IPS-18a (cell line): Measurements from ENCODE around the gene HHIPL1.

ENCODE experiments used
- H3K27ac ChIP-seq: one replicate; pipeline ENCODE4 v1.5.1; 2013; ENCODE audit warnings: low read length
- H3K27me3 ChIP-seq: one replicate; pipeline ENCODE4 v1.6.1; 2013; ENCODE audit warnings: mild to moderate bottlenecking, low read length; ENCODE audit not compliant: control insufficient read depth, insufficient read depth
- H3K36me3 ChIP-seq: one replicate; pipeline ENCODE4 v1.6.1; 2013; ENCODE audit warnings: low read depth, low read length; ENCODE audit not compliant: control insufficient read depth
- H3K4me1 ChIP-seq: one replicate; pipeline ENCODE4 v1.6.1; 2013; ENCODE audit warnings: low read depth, low read length; ENCODE audit not compliant: control insufficient read depth
- H3K4me3 ChIP-seq: one replicate; pipeline ENCODE4 v1.5.1; 2013; ENCODE audit warnings: low read length
- H3K9ac ChIP-seq: one replicate; pipeline ENCODE4 v1.6.1; 2013; ENCODE audit warnings: mild to moderate bottlenecking, low read length, moderate library complexity
- H3K9me3 ChIP-seq: one replicate; pipeline ENCODE4 v1.6.1; 2013; ENCODE audit warnings: low read depth, low read length; ENCODE audit not compliant: control insufficient read depth

Gene HHIPL1

GRCh38 chr14:99681832-99682148 lies 36.9 kb downstream of the HHIPL1 start:
- Histone ChIP-seq H3K27me3 (no peaks in the 10 kb centered on the region), H3K9me3 (peaks cover 11% of the 10 kb centered on the region), H3K36me3 (no peaks in the 10 kb centered on the region), H3K27ac (no peak overlapping the region), H3K4me3 (no peak overlapping the region), H3K9ac (no peak overlapping the region), H3K4me1 (peaks cover 3% of the 10 kb centered on the region)

- Histone ChIP-seq H3K27ac (no peak overlapping the region), H3K4me3 (peak overlapping the region; percentile 77), H3K36me3 (no peaks in the 10 kb centered on the region), H3K9me3 (peaks cover 10% of the 10 kb centered on the region), H3K4me1 (peaks cover 3% of the 10 kb centered on the region), H3K27me3 (no peaks in the 10 kb centered on the region), H3K9ac (peak overlapping the region; percentile 63)
Observed at GRCh38 chr14:99682809-99683618, 38.1 kb downstream of the HHIPL1 start.

- H3K36me3 ChIP-seq = no peaks in the 10 kb centered on the region
- peak within 1 kb of the TSS; percentile 77 for H3K4me3 ChIP-seq
- H3K9ac ChIP-seq = peak within 1 kb of the TSS; percentile 63
- peaks cover 2% of the 10 kb centered on the region for H3K9me3 ChIP-seq
- H3K4me1 ChIP-seq = peaks cover 3% of the 10 kb centered on the region
- H3K27me3 ChIP-seq = no peaks in the 10 kb centered on the region
- no peak within 1 kb of the TSS for H3K27ac ChIP-seq
Observed at GRCh38 chr14:99683619-99684409, 38.9 kb downstream of the HHIPL1 start, which contains the start of gene CYP46A1. TSS of gene CYP46A1 (plus strand) at chr14:99684298. CDS start at chr14:99684418, 120 bp downstream.

GRCh38 chr14:99684410-99684934 lies 39.5 kb downstream of the HHIPL1 start:
- Histone ChIP-seq H3K27me3 (no peaks in the 10 kb centered on the region), H3K9ac (peak overlapping the region; percentile 17), H3K4me3 (peak overlapping the region; percentile 59), H3K4me1 (peaks cover 3% of the 10 kb centered on the region), H3K9me3 (no peaks in the 10 kb centered on the region), H3K27ac (no peak overlapping the region), H3K36me3 (no peaks in the 10 kb centered on the region)

- H3K36me3 ChIP-seq = no peaks in the 10 kb centered on the region
- H3K9me3 ChIP-seq = no peaks in the 10 kb centered on the region
- H3K4me1 ChIP-seq = peaks cover 3% of the 10 kb centered on the region
- H3K27ac ChIP-seq = no peak overlapping the region
- no peak overlapping the region for H3K4me3 ChIP-seq
- no peak overlapping the region for H3K9ac ChIP-seq
- no peaks in the 10 kb centered on the region for H3K27me3 ChIP-seq
Observed at GRCh38 chr14:99685151-99685591, 40.2 kb downstream of the HHIPL1 start.

- H3K36me3 ChIP-seq = no peaks in the 10 kb centered on the region
- H3K27ac ChIP-seq = no peak overlapping the region
- H3K9ac ChIP-seq = no peak overlapping the region
- no peak overlapping the region for H3K4me3 ChIP-seq
- no peaks in the 10 kb centered on the region for H3K9me3 ChIP-seq
- H3K4me1 ChIP-seq = peaks cover 3% of the 10 kb centered on the region
- H3K27me3 ChIP-seq = no peaks in the 10 kb centered on the region
Observed at GRCh38 chr14:99685596-99685995, 40.7 kb downstream of the HHIPL1 start.

- Histone ChIP-seq H3K27me3 (no peaks in the 10 kb centered on the region), H3K9me3 (no peaks in the 10 kb centered on the region), H3K4me3 (no peak overlapping the region), H3K9ac (no peak overlapping the region), H3K36me3 (no peaks in the 10 kb centered on the region), H3K27ac (no peak overlapping the region), H3K4me1 (peaks cover 3% of the 10 kb centered on the region)
Observed at GRCh38 chr14:99686557-99687283, 41.8 kb downstream of the HHIPL1 start.

GRCh38 chr14:99687284-99688209 lies 42.6 kb downstream of the HHIPL1 start:
- Histone ChIP-seq H3K27ac (no peak overlapping the region), H3K27me3 (no peaks in the 10 kb centered on the region), H3K4me3 (no peak overlapping the region), H3K9ac (no peak overlapping the region), H3K4me1 (peaks cover 3% of the 10 kb centered on the region), H3K36me3 (no peaks in the 10 kb centered on the region), H3K9me3 (no peaks in the 10 kb centered on the region)

- H3K4me3 ChIP-seq = no peak overlapping the region
- H3K36me3 ChIP-seq = no peaks in the 10 kb centered on the region
- H3K27me3 ChIP-seq = no peaks in the 10 kb centered on the region
- no peaks in the 10 kb centered on the region for H3K9me3 ChIP-seq
- no peak overlapping the region for H3K9ac ChIP-seq
- H3K27ac ChIP-seq = no peak overlapping the region
- H3K4me1 ChIP-seq = peaks cover under 1% of the 10 kb centered on the region
Observed at GRCh38 chr14:99688210-99688581, 43.3 kb downstream of the HHIPL1 start.

GRCh38 chr14:99688629-99689028 lies 43.7 kb downstream of the HHIPL1 start:
- H3K4me1 ChIP-seq = no peaks in the 10 kb centered on the region

More at GRCh38 chr14:99688629-99689028, 43.7 kb downstream of the HHIPL1 start:
- no peaks in the 10 kb centered on the region for H3K27me3 ChIP-seq
- H3K27ac ChIP-seq = no peak overlapping the region
- no peak overlapping the region for H3K9ac ChIP-seq
- no peaks in the 10 kb centered on the region for H3K9me3 ChIP-seq
- no peaks in the 10 kb centered on the region for H3K36me3 ChIP-seq
- H3K4me3 ChIP-seq = no peak overlapping the region
